Stomach (tissue), 4 donors: ENCODE measurements around the gene MTMR2.

Source experiments
- CTCF ChIP-seq, 7 experiments: fragments of 450-650 bp in 4 of 7; fragments of 200-600 bp in 3 of 7; sonication (generic) in 3 of 7; IDR thresholded peaks; one replicate each; pipeline ENCODE4 v1.5.1; 2016 to 2019; ENCODE audit warnings: antibody characterized with exemption in 7 of 7, control low read depth in 2 of 7, mild to moderate bottlenecking in 1 of 7
- POLR2A ChIP-seq, 4 donors: fragments of 450-650 bp; IDR thresholded peaks; one replicate each; pipeline ENCODE4 v1.6.1; 2016; ENCODE audit warnings: antibody characterized with exemption in 4 of 4, control low read depth in 2 of 4, mild to moderate bottlenecking in 1 of 4, moderate library complexity in 1 of 4

- no peak for TF ChIP-seq POLR2A (IDR thresholded peaks at IDR 0.05)
- TF ChIP-seq CTCF (IDR thresholded peaks at IDR 0.05): no peak
Measured at GRCh38 chr11:95805869-95806268, 118.0 kb downstream of the MTMR2 start.
